HG02798 (cell line): ENCODE data around the gene JARID2.

Source experiments
- ATAC-seq: cut with Tn5 transposase; IDR thresholded peaks from one replicate; pipeline ENCODE4 v1.9.1; 2021; ENCODE audit warnings: mild to moderate bottlenecking; ENCODE audit not compliant: unreplicated experiment, poor library complexity

Gene JARID2

GRCh38 chr6:15245361-15246216 is at the start of gene JARID2:
Gene JARID2, plus strand, starts transcription at chr6:15246069. Its CDS starts 471 bp downstream, at chr6:15246540.
- peak; percentile 62 for ATAC-seq

- no peak for ATAC-seq
These were observed 45.8 kb upstream of the JARID2 start for GRCh38 chr6:15200087-15200486.

GRCh38 chr6:15205321-15205720 is 40.5 kb upstream of the JARID2 start:
- no peak for ATAC-seq

GRCh38 chr6:15206887-15207286 is 39.0 kb upstream of the JARID2 start:
- ATAC-seq: no peak

- ATAC-seq: no peak
These were observed 37.9 kb upstream of the JARID2 start for GRCh38 chr6:15207923-15208322.

GRCh38 chr6:15213838-15214400 is 31.9 kb upstream of the JARID2 start:
- ATAC-seq: no peak

GRCh38 chr6:15218401-15218800 is 27.5 kb upstream of the JARID2 start:
- no peak for ATAC-seq

GRCh38 chr6:15220062-15220461 is 25.8 kb upstream of the JARID2 start:
- ATAC-seq: no peak

GRCh38 chr6:15227827-15228318 is 18.0 kb upstream of the JARID2 start:
- ATAC-seq: no peak

- no peak for ATAC-seq
These were observed 15.0 kb upstream of the JARID2 start for GRCh38 chr6:15230827-15231226.

GRCh38 chr6:15232836-15233510 is 12.9 kb upstream of the JARID2 start:
- ATAC-seq: no peak

GRCh38 chr6:15234068-15234758 is 11.7 kb upstream of the JARID2 start:
- no peak for ATAC-seq

GRCh38 chr6:15239616-15240364 is 6.1 kb upstream of the JARID2 start:
- ATAC-seq: no peak

- no peak for ATAC-seq
These were observed 3.4 kb upstream of the JARID2 start for GRCh38 chr6:15242503-15242902.

- ATAC-seq: no peak
These were observed 2.8 kb upstream of the JARID2 start for GRCh38 chr6:15242937-15243614.

- ATAC-seq: no peak
These were observed 1.8 kb upstream of the JARID2 start for GRCh38 chr6:15243910-15244619.

- peak; percentile 18 for ATAC-seq
These were observed 1.1 kb upstream of the JARID2 start for GRCh38 chr6:15244620-15245360.

GRCh38 chr6:15246217-15246665 is 372 bp downstream of the JARID2 start:
- ATAC-seq: no peak
